ENCODE measurements around the gene LELP1.

Gene LELP1

GRCh38 chr1:153195216-153195615 is 8.0 kb upstream of the LELP1 start:
- TF ChIP-seq TCF12 (IDR thresholded peaks at IDR 0.05; ENCODE audit: low read depth) = no peak
- TF ChIP-seq CEBPB (IDR thresholded peaks at IDR 0.05) = no peak
- TF ChIP-seq RAD21 (IDR thresholded peaks at IDR 0.05; ENCODE audit: low read depth) = no peak
- TF ChIP-seq EP300 (IDR thresholded peaks at IDR 0.05; ENCODE audit: borderline replicate concordance) = no peak
- no peak for TF ChIP-seq YY1 (IDR thresholded peaks at IDR 0.05; ENCODE audit: low read depth)
- no peak for TF ChIP-seq TAF1 (IDR thresholded peaks at IDR 0.05; ENCODE audit: low read depth)
- no peak for TF ChIP-seq EGR1 (IDR thresholded peaks at IDR 0.05)
- TF ChIP-seq CREB1 (IDR thresholded peaks at IDR 0.05; ENCODE audit: low read depth) = no peak
- TF ChIP-seq, protein P1, sequence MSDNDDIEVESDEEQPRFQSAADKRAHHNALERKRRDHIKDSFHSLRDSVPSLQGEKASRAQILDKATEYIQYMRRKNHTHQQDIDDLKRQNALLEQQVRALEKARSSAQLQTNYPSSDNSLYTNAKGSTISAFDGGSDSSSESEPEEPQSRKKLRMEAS (IDR thresholded peaks at IDR 0.05) = no peak
- TF ChIP-seq, protein P2, sequence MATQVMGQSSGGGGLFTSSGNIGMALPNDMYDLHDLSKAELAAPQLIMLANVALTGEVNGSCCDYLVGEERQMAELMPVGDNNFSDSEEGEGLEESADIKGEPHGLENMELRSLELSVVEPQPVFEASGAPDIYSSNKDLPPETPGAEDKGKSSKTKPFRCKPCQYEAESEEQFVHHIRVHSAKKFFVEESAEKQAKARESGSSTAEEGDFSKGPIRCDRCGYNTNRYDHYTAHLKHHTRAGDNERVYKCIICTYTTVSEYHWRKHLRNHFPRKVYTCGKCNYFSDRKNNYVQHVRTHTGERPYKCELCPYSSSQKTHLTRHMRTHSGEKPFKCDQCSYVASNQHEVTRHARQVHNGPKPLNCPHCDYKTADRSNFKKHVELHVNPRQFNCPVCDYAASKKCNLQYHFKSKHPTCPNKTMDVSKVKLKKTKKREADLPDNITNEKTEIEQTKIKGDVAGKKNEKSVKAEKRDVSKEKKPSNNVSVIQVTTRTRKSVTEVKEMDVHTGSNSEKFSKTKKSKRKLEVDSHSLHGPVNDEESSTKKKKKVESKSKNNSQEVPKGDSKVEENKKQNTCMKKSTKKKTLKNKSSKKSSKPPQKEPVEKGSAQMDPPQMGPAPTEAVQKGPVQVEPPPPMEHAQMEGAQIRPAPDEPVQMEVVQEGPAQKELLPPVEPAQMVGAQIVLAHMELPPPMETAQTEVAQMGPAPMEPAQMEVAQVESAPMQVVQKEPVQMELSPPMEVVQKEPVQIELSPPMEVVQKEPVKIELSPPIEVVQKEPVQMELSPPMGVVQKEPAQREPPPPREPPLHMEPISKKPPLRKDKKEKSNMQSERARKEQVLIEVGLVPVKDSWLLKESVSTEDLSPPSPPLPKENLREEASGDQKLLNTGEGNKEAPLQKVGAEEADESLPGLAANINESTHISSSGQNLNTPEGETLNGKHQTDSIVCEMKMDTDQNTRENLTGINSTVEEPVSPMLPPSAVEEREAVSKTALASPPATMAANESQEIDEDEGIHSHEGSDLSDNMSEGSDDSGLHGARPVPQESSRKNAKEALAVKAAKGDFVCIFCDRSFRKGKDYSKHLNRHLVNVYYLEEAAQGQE (IDR thresholded peaks at IDR 0.05; ENCODE audit: low read depth) = no peak
- TF ChIP-seq, protein P3, sequence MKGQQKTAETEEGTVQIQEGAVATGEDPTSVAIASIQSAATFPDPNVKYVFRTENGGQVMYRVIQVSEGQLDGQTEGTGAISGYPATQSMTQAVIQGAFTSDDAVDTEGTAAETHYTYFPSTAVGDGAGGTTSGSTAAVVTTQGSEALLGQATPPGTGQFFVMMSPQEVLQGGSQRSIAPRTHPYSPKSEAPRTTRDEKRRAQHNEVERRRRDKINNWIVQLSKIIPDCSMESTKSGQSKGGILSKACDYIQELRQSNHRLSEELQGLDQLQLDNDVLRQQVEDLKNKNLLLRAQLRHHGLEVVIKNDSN (IDR thresholded peaks at IDR 0.05) = no peak

DNA sequence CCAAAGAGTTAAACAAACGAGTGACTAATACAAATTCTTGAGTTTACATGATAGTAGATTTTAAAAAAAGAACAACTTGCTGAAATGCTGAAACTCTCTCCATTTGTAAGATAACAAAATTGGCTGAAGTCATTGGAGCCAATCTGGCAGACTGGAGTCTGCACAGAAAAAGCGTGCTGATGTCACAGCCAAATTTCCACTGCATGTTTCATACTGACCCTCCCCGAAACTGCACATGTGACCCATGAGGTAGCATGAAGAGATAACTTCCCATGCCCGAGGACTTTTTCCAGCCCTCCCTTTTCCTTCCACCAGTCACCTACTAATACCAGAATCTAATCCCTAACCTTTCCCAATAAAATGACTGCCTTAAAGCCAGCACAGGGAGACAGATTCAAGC is 1.2 kb upstream of the LELP1 start:
- TF ChIP-seq TAF1 (IDR thresholded peaks at IDR 0.05; ENCODE audit: low read depth) = no peak

- TF ChIP-seq NFIC (IDR thresholded peaks at IDR 0.05) = no peak
- no peak for TF ChIP-seq CREB1 (IDR thresholded peaks at IDR 0.05; ENCODE audit: low read depth)
- TF ChIP-seq, protein P1 (IDR thresholded peaks at IDR 0.05) = no peak
- TF ChIP-seq, protein P3 (IDR thresholded peaks at IDR 0.05) = no peak
- TF ChIP-seq TCF12 (IDR thresholded peaks at IDR 0.05; ENCODE audit: low read depth) = no peak
- TF ChIP-seq, protein P2 (IDR thresholded peaks at IDR 0.05; ENCODE audit: low read depth) = no peak
These were observed 3.4 kb downstream of the LELP1 start for GRCh38 chr1:153206631-153207030.

GRCh38 chr1:153210206-153210605 is 7.0 kb downstream of the LELP1 start:
- no peak for TF ChIP-seq FOXM1 (IDR thresholded peaks at IDR 0.05; ENCODE audit: borderline replicate concordance, low read depth)
- TF ChIP-seq EP300 (IDR thresholded peaks at IDR 0.05; ENCODE audit: borderline replicate concordance) = no peak
- TF ChIP-seq, protein P3 (IDR thresholded peaks at IDR 0.05) = no peak
- TF ChIP-seq CREB1 (IDR thresholded peaks at IDR 0.05; ENCODE audit: low read depth) = no peak
- TF ChIP-seq EGR1 (IDR thresholded peaks at IDR 0.05) = no peak

DNA sequence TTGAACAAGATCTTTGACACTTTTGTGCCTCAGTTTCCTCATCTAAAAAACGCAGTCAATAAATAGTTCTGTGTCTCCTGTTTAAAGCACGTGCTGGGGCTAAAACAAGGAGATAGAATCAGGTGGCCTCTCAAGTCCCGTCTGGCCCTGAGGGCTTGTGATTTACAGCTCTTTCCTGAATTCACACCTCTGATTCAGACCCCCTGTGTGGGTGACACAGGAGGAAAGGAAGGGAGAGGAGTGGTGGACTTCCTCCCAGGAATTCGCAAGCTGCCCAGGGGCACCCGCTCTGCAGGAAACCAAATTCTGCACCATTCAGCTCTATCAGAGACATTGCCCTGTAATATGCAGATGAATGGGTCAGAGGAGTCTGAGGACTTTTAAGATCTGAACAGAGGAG is 9.0 kb downstream of the LELP1 start:
- no peak for TF ChIP-seq RAD21 (IDR thresholded peaks at IDR 0.05; ENCODE audit: low read depth)
- TF ChIP-seq, protein P3 (IDR thresholded peaks at IDR 0.05) = no peak

DNA sequence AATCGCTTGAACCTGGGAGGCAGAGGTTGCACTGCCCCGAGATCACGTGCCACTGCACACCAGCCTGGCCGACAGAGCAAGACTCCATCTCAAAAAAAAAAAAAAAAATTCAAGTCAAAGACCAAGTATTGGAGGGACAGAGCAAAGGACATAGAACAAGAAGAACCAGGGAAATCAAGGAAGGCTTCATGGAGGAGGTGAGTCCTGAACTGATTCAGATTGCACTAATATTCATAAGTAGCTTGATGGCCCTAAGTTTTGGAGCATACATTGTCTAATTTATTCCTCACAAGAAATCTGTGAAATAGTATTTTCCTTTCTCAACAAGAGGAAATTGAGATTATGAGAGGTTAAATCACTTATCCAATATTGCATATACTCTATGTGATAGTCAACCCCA is 10.3 kb downstream of the LELP1 start:
- TF ChIP-seq ZBTB7A (IDR thresholded peaks at IDR 0.05; ENCODE audit: low read depth) = no peak
- TF ChIP-seq RAD21 (IDR thresholded peaks at IDR 0.05; ENCODE audit: low read depth) = no peak
- no peak for TF ChIP-seq EGR1 (IDR thresholded peaks at IDR 0.05)
- TF ChIP-seq TCF12 (IDR thresholded peaks at IDR 0.05; ENCODE audit: low read depth) = no peak
- no peak for TF ChIP-seq FOXM1 (IDR thresholded peaks at IDR 0.05; ENCODE audit: borderline replicate concordance, low read depth)
- TF ChIP-seq, protein P2 (IDR thresholded peaks at IDR 0.05; ENCODE audit: low read depth) = no peak
- no peak for TF ChIP-seq TAF1 (IDR thresholded peaks at IDR 0.05; ENCODE audit: low read depth)
- no peak for TF ChIP-seq NFIC (IDR thresholded peaks at IDR 0.05)
- TF ChIP-seq, protein P3 (IDR thresholded peaks at IDR 0.05) = no peak
- TF ChIP-seq TEAD4 (IDR thresholded peaks at IDR 0.05) = no peak
- TF ChIP-seq EP300 (IDR thresholded peaks at IDR 0.05; ENCODE audit: borderline replicate concordance) = no peak
- TF ChIP-seq, protein P1 (IDR thresholded peaks at IDR 0.05) = no peak
- TF ChIP-seq CREB1 (IDR thresholded peaks at IDR 0.05; ENCODE audit: low read depth) = no peak
